ENCODE measurements around the gene PEX14. TPM values are rescaled to one million over a fixed set of nuclear protein-coding genes. Genes with fewer than 3 reads are reported as not detected.

The PEX14 gene
- total RNA-seq, 1 experiment from 2014 or later: 29.3 TPM

- Histone ChIP-seq H3K9me2 (ENCODE audit: insufficient read depth) (no peaks in the 10 kb centered on the region), H3K27ac (ENCODE audit: low read depth, low read length) (no peak overlapping the region), H2AFZ (ENCODE audit: low read depth, low read length, poor library complexity, severe bottlenecking) (no peak overlapping the region), H3K4me2 (ENCODE audit: low read length) (no peak overlapping the region), H3K9ac (ENCODE audit: low read length) (no peak overlapping the region), H3K27me3 (ENCODE audit: insufficient read depth, low read length) (no peaks in the 10 kb centered on the region), H3K4me1 (ENCODE audit: control insufficient read depth in 1 of 2, insufficient read depth in 2 of 2, low read length in 2 of 2) (peaks cover 0 to 16% of the 10 kb centered on the region in 2 experiments; a peak in 3 of 4 replicates), H3K4me3 (replicated peaks in 1 of 2; ENCODE audit: low read depth in 1 of 2, low read length in 2 of 2) (no peak overlapping the region), H3K9me3 (ENCODE audit: control insufficient read depth in 1 of 2, insufficient read depth in 1 of 2, low read depth in 1 of 2, low read length in 2 of 2) (no peaks in the 10 kb centered on the region), H4K20me1 (ENCODE audit: insufficient read depth) (no peaks in the 10 kb centered on the region), H3K36me3 (ENCODE audit: control insufficient read depth in 1 of 2, insufficient read depth in 2 of 2, low read length in 2 of 2) (no peaks in the 10 kb centered on the region), H3K79me2 (ENCODE audit: insufficient read depth, low read length) (peaks cover 90% of the 10 kb centered on the region)
- intact Hi-C loops (cut with micrococcal nuclease): no loop called here
- BruUV-seq (replicated peaks): no TSS peak
- no peak for TF ChIP-seq SP1 (IDR thresholded peaks at IDR 0.05; ENCODE audit: low read depth)
- TF ChIP-seq ZNF274 (IDR thresholded peaks at IDR 0.05; ENCODE audit: low read depth, low read length): no peak
- no peak for TF ChIP-seq YY1 (IDR thresholded peaks at IDR 0.05; ENCODE audit: extremely low read depth, insufficient replicate concordance, low read depth, low read length)
- no peak for TF ChIP-seq ZFX (IDR thresholded peaks at IDR 0.05)
- TF ChIP-seq RAD21 (IDR thresholded peaks at IDR 0.05; ENCODE audit: low read depth): no peak
- TF ChIP-seq MAX (IDR thresholded peaks at IDR 0.05): no peak
- no peak for TF ChIP-seq SRF (IDR thresholded peaks at IDR 0.05; ENCODE audit: low read depth)
- TF ChIP-seq CTCF (IDR thresholded peaks at IDR 0.05 in 2 of 3, conservative IDR thresholded peaks at IDR 0.05 in 1 of 3; ENCODE audit: borderline replicate concordance in 1 of 3, insufficient read depth in 1 of 3, low read depth in 2 of 3, low read length in 2 of 3): no peak
- TF ChIP-seq CBX3 (IDR thresholded peaks at IDR 0.05; ENCODE audit: low read depth): no peak
- no peak for TF ChIP-seq CEBPB (IDR thresholded peaks at IDR 0.05; ENCODE audit: low read depth)
- no peak for TF ChIP-seq REST (IDR thresholded peaks at IDR 0.05; ENCODE audit: low read depth)
- no peak for TF ChIP-seq EGR1 (IDR thresholded peaks at IDR 0.05; ENCODE audit: low read depth)
- TF ChIP-seq SIN3A (IDR thresholded peaks at IDR 0.05; ENCODE audit: low read depth): no peak
- TF ChIP-seq EZH2 (IDR thresholded peaks at IDR 0.05): no peak
- no peak for TF ChIP-seq POLR2AphosphoS5 (IDR thresholded peaks at IDR 0.05; ENCODE audit: low read depth, low read length)
- TF ChIP-seq FOSL1 (IDR thresholded peaks at IDR 0.05; ENCODE audit: low read depth): no peak
- POLR2A ChIA-PET: no interaction called here
- ATAC-seq: no peak
- RAD21 ChIA-PET (ENCODE audit: low non-redundant PET in 1 of 2, low total read pairs in 2 of 2, uncharacterized antibody in 2 of 2, unreplicated experiment in 2 of 2): no interaction called here
- CTCF ChIA-PET: no interaction called here
- DNase-seq (ENCODE audit: low read depth, low spot score): no peak
Measured at GRCh38 chr1:10479296-10479695, 4.5 kb downstream of the PEX14 start.
